ENCODE measurements around the gene CPB2. TPM values are rescaled to one million over a fixed set of nuclear protein-coding genes. Genes with fewer than 3 reads are reported as not detected.

The CPB2 gene
- total RNA-seq, 1 donor from 2014 or later: not detected

DNA sequence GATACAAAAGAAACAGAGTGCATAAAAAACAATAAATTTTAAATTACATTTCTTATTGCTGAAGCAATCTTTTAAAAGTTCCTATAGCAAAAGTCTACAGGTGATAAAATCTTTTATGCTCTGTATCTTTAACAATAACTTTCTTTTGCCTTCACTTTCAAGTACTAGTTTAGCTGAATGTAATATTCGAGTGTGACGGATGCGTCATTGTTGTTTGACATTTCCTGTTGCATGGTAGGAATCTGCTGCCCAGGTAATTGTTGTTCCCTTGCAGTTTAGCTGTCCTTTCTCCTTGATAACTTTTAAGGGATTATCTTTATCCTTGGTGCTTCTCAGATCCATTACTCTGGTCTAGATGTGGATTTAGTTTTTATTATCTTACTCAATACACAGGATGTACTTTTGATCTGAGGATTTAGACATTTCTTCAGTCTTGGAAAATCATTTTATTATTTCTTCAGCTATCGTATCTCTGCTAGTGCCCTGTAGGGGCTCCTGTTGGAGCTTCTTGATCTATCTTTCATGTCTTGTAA, 2.1 kb upstream of the CPB2 start:
- Histone ChIP-seq H3K4me3 (no peak overlapping the region), H3K9me3 (no peaks in the 10 kb centered on the region), H3K27me3 (no peaks in the 10 kb centered on the region), H3K27ac (no peak overlapping the region), H3K36me3 (no peaks in the 10 kb centered on the region), H3K4me1 (no peaks in the 10 kb centered on the region)
- TF ChIP-seq POLR2A (IDR thresholded peaks at IDR 0.05): no peak
- no peak for TF ChIP-seq POLR2AphosphoS5 (IDR thresholded peaks at IDR 0.05; ENCODE audit: insufficient read depth in 1 of 2, low read depth in 1 of 2)
- no peak for TF ChIP-seq CTCF (IDR thresholded peaks at IDR 0.05)
- intact Hi-C loops (cut with DNase I): no loop called here
- no peak for DNase-seq (ENCODE audit: extremely low spot score in 2 of 2)

GRCh38 chr13:46103037-46103436, 1.8 kb downstream of the CPB2 start:
- H3K36me3 ChIP-seq: no peaks in the 10 kb centered on the region
- no peak for TF ChIP-seq CTCF (IDR thresholded peaks at IDR 0.05)
- TF ChIP-seq POLR2A (IDR thresholded peaks at IDR 0.05): no peak
- no peak for TF ChIP-seq POLR2AphosphoS5 (IDR thresholded peaks at IDR 0.05; ENCODE audit: insufficient read depth in 1 of 2, low read depth in 1 of 2)
- H3K27ac ChIP-seq: no peak overlapping the region
- no peaks in the 10 kb centered on the region for H3K4me1 ChIP-seq
- no peaks in the 10 kb centered on the region for H3K27me3 ChIP-seq
- no peaks in the 10 kb centered on the region for H3K9me3 ChIP-seq
- H3K4me3 ChIP-seq: no peak overlapping the region
- intact Hi-C loops (cut with DNase I): no loop called here
- DNase-seq (ENCODE audit: extremely low spot score in 2 of 2): no peak

DNA sequence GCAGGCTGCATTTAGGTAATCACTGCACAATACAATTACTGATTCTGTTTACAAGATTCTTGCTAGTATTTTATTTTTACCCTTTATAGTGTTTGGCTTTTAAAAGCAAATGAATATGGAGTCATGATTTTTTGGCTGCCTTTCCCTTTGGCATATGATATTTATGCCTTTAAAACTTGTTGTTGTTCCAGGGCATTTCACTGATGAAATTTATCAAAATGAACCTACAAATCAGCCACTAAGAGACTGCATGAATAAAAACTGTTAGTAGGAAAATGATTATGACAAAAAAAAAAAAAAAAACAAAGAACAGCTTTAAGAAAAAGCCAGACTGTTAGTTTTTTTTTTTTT, 2.6 kb downstream of the CPB2 start:
- no peak for DNase-seq (ENCODE audit: extremely low spot score in 2 of 2)
- H3K27ac ChIP-seq: no peak overlapping the region
- H3K27me3 ChIP-seq: no peaks in the 10 kb centered on the region
- TF ChIP-seq POLR2A (IDR thresholded peaks at IDR 0.05) (no peak), POLR2AphosphoS5 (IDR thresholded peaks at IDR 0.05; ENCODE audit: insufficient read depth in 1 of 2, low read depth in 1 of 2) (no peak), CTCF (IDR thresholded peaks at IDR 0.05) (no peak)
- H3K36me3 ChIP-seq: no peaks in the 10 kb centered on the region
- H3K4me3 ChIP-seq: no peak overlapping the region
- no peaks in the 10 kb centered on the region for H3K9me3 ChIP-seq
- H3K4me1 ChIP-seq: no peaks in the 10 kb centered on the region
- intact Hi-C loops (cut with DNase I): no loop called here

GRCh38 chr13:46101484-46102254, 3.2 kb downstream of the CPB2 start:
- no peaks in the 10 kb centered on the region for H3K9me3 ChIP-seq
- DNase-seq (ENCODE audit: extremely low spot score in 2 of 2): no peak
- no peaks in the 10 kb centered on the region for H3K36me3 ChIP-seq
- H3K27me3 ChIP-seq: no peaks in the 10 kb centered on the region
- intact Hi-C loops (cut with DNase I): no loop called here
- H3K27ac ChIP-seq: no peak overlapping the region
- no peak for TF ChIP-seq CTCF (IDR thresholded peaks at IDR 0.05)
- TF ChIP-seq POLR2A (IDR thresholded peaks at IDR 0.05): no peak
- TF ChIP-seq POLR2AphosphoS5 (IDR thresholded peaks at IDR 0.05; ENCODE audit: insufficient read depth in 1 of 2, low read depth in 1 of 2): no peak
- no peaks in the 10 kb centered on the region for H3K4me1 ChIP-seq
- no peak overlapping the region for H3K4me3 ChIP-seq

GRCh38 chr13:46101002-46101401, 3.8 kb downstream of the CPB2 start:
- Histone ChIP-seq H3K36me3 (no peaks in the 10 kb centered on the region), H3K9me3 (no peaks in the 10 kb centered on the region), H3K4me1 (no peaks in the 10 kb centered on the region), H3K4me3 (no peak overlapping the region), H3K27ac (no peak overlapping the region), H3K27me3 (no peaks in the 10 kb centered on the region)
- no peak for DNase-seq (ENCODE audit: extremely low spot score in 2 of 2)
- intact Hi-C loops (cut with DNase I): no loop called here
- TF ChIP-seq POLR2AphosphoS5 (IDR thresholded peaks at IDR 0.05; ENCODE audit: insufficient read depth in 1 of 2, low read depth in 1 of 2) (no peak), POLR2A (IDR thresholded peaks at IDR 0.05) (no peak)

Measured in vagina (tissue), 2 donors.